Measurements from ENCODE around the gene PDZD2.

Gene PDZD2

DNA sequence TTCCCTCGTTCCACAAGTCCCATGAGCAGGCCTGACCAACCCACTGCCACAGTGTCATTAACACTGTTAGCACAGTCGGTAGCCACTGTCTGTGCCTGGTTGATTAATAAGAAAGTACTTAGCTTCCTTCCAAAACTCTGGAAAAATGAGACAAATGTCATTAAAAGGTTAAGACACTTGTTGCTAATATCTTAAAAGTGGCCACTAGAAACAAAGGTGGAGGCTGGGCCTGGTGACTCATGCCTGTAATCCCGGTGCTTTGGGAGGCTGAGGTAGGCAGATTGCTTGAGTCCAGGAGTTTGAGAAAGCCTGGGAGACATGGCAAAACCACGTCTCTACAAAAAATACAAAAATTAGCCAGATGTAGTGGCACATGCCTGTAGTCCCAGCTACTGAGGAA, 194.0 kb downstream of the PDZD2 start:
- no peak for DNase-seq

DNA sequence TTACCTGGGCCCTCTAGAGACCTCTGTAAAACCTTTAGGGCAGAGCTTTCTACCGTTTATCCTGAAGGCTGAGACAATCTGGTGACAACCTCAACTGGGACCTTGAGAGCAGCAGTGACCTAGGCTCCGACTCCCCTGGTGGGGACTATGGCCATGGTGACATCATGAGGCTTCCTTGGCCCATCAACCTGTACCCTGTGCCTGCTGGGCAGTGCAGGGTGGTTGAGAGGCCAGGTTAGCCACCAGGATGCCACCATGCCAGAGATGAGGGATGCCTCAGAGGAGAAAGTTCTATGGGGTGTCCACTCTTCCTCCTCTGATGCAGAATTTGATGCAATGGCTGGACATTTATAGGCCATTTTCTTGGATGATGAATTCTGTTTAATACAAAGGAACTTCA, 194.8 kb downstream of the PDZD2 start:
- DNase-seq: no peak

DNA sequence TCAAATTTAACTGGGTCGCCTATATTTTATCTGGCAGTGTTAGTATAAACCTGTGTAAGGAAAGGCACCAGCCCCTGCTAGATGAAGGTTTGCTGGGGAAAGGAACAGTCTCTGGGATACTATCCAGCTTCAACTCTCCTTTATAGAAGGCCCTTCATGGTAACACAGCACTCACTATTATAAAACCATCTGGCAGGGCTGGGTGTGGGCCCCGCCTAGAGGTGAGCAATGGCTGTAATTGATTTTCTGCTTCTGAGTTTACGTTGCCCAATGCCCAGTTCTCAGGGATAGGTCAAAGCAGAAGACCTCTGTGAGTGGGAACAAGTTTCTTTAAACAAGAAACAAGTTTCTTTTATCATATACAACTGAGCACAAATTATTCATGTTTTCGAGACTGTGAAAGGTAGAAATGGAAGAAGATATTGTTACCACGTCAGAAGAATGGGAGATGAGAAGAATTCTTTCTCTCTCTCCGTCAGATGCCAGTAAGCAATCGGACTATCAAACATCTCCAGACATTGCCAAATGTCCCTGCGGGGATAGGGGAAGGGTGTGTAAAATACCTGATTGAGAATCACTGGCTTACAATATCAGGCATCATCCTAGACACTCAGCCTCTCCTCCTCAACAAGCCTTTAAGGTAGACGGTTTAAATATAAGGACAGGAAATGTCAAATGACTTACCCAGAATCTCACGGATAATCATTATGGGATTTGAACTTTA, 205.9 kb downstream of the PDZD2 start:
- DNase-seq: no peak

DNA sequence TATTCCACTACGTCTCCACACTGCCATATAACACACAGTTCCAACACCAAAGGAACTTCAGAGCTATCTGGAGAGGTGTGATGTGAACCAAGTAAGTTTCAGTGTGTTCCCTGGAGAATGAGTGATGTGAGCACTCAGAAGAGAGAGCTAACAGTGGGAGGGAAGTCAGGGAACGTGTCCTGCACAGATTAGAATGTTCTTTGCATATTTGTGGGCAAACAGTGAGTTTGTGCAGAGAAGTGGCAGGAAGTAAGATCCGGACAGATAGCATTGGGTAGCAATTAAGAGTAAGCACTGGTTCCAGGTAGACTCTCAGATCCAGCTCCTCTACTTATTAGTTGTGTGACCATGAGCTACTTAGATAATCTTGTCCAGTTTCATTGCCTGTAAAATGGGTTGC, 206.4 kb downstream of the PDZD2 start:
- no peak for DNase-seq

DNA sequence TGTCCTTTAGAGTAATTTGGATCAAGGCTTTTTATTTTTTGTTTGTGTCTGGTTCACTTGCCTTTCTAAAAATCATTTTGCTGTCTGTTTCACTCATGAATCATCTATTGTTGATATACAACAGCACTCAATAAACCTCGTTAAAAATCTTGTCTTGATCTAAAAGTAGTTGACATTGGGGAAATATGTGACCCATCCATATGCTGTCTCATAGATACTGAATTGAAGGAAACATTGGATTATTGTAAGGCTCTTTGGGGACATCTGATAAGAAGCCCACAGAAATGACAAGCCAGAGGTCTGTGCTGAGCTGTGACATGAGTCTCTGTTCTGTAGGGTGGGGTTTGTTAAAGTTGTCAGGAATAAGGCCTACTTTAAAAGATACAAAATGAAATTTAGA, 208.0 kb downstream of the PDZD2 start:
- DNase-seq: no peak

DNA sequence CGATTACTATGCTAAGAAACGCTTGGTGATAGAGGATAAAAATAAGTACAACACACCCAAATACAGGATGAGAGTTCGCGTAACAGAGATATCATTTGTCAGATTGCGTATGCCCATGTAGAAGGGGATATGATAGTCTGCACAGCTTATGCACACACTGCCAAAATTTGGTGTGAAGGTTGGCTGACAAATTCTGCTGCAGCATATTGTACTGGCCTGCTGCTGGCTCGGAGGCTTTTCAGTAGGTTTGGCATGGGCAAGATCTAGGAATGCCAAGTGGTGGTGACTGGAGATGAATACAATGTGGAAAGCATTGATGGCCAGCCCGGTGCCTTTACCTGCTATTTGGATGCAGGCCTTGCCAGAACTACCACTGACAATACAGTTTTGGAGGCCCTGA, 208.4 kb downstream of the PDZD2 start:
- DNase-seq: no peak

DNA sequence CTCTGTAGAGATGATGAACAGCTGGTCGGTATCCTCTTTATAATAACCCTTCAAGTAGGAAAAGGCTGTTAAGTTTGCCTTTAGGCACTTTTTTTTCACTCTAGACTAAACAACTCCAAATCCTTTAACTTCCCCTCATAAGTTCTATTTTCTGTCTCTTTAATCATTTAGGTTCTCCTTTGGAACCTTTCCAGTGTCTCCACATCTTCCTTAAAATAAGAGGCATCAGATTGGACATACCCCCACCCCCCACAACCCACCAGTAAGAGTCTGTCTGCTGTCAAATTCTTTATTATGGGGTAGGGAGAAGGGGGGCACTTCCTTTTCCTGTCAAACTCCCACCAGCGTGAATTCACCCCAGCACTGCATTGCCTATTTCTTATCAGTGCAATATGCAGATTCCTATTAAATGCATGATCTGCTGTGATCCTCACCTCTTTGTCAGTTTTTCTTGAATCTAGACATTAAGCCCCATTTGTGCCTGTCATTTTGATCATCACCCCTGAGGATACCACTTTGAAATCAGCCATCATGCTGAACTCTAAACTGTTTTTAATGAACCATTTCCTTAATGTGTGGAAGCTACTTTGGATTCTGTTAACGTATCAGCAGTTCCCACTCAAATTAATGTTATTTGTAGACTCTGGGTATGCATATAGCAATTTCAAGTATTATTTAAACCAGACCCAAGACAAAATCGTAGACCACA, 212.2 kb downstream of the PDZD2 start:
- peak; percentile 31 for DNase-seq

DNA sequence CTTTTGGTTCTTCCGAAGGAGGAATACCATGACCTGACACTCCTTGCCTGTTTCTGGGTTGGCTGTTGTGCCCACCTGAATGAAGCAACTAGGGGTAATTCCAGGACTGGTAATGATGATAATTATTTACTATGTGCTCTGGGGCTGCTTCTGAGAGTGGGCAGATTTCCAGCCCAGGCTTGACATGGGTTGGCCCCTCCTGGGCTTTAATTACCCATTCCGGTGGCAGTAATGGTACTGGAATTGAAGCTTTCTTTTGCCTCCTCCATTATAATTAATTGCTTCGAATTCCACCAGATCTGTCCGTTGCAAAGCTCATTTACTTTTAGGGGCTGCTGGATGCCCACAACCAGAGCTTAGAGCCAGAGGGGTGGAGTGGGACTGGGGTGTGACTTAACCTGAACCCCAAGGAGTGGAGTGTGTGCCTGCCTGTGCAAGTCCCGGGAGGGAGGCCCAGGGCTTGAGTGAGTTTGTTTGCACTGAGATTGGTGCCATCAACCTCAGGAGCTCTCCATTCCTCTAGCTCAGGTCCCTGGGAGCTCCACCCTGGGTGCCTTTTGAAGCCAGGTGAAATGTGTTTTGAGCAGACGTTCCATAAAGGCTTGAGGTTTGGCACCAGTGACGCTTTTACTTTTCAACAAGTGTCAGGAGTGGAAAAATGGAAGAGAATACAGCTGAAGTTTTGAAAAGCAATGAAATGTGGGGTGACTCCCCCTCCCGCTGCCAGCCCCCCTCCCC, 214.6 kb downstream of the PDZD2 start:
- DNase-seq: peak; percentile 47

DNA sequence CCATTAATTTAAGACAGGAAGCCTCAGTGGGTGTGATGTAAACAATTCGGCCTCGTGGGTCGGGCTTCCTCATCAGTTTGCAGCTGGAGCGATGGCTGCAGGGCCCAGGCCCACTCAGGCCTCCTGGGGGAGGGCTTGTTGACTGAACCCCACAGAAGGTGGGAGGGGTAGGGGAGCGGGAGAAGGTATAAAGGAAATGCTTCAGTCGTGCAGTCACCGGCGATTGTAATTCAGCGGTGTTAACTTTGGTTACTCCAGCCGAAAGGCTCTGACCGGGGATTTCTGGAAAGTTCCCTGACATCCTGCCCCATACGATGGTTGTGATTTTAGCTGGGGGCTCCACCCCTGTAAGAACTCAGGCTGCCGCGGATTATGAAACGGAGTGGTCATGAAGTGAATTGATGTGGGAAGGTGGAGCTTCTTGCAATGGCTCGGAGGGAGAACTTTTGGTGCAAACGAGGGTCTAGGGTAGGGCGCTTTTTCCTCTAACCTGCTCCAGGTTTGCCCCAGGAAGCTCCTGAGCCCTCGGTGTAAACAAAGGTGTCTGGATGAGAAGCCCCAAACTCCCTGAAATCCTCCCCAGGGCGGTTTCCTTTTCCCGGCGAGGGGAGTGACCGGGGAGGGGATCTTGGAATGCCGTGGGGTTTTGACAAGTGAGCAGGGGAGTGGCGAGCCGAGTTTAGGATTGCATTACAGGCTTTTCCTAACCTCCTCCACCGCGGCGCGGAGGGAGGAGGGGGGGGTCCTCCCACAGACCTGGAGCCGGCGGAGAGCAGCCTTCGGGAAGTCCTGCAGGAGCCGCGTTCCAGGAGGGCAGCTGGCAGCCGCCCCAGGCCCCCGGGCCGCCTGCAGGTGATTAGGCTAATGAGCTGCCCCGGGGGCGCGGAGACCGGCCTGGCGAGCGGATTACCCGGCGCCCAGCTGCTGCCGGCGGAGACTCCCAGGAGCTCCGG, 215.5 kb downstream of the PDZD2 start:
- peak; percentile 87 for DNase-seq

DNA sequence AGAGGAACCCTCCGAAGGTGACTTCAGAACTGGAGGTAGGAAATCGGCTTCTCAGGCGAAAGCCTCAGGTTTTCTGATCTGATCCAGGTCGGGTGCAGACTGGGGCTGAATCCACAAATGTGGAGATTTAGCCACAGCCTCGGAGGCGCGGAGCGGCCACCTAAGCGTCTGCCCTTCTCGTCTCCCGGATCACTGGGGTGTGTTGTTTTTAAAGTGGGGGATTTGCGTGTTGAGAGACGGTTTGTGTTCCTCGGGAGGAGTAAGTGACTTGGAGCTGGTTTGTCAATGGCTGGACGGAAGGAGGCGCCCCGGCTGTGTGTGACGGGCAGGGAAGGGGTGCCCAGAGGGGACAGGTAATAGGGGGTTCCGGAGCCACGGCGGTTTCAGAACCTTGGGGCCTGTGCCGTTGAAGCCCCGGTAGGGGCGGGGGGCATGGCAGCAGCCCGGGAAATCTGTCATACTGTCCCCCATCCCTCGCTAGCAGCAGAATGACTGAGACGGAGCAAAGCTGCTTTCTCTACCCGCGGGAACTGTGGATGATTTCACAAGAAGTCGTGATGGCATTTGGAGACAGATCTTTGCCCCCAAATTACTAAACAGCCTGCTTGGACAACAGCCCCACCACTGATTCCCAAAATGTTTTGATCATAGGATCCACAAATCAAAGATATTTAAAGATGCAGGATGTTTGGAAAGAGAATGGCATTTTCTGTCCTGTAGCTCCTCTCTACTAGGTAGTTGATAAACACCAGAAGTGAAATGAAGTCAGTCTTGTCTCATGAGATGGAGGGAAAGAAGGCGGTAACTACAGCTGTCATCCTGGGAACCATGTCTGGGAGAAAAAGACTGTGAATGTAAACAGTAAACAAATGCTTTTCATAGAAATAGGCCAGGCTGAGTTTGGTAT, 216.5 kb downstream of the PDZD2 start:
- no peak for DNase-seq

DNA sequence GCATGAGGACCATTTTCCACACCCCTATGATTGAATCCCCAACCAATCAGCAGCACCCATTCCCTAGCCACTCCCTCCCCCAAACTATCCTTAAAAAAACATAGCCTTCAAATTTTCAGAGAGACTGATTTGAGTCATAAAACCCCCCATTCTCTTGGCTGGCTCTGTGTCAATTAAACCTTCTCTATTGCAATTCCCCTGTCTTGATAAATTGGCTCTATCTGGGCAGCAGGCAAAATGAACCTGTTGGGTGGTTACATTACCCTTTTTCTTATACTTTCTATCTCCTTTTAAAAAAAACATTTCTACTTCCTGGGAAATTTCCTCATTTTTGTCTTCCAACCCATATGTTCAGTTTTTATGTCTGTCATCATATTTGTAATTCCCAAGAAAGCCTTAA, 220.2 kb downstream of the PDZD2 start:
- no peak for DNase-seq

DNA sequence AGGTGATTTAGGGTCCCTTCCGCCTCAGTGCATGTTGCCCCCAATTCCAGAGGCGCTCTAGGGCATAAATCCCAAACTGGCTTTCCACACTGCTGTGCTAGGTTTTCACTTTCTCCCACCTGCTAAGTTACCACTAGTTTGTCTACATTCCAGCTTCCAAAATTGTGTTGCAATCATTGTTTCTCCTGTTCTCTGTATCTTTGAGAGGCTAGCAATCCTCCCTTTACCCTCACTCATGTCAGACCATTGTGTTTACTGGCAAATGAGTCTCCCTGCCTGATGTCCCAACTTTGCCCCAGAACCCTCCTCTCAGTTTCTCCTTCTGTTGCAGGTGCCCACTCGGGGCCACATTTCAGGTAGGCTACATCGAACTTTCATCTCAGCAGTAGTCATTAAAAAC, 221.3 kb downstream of the PDZD2 start:
- DNase-seq: no peak

DNA sequence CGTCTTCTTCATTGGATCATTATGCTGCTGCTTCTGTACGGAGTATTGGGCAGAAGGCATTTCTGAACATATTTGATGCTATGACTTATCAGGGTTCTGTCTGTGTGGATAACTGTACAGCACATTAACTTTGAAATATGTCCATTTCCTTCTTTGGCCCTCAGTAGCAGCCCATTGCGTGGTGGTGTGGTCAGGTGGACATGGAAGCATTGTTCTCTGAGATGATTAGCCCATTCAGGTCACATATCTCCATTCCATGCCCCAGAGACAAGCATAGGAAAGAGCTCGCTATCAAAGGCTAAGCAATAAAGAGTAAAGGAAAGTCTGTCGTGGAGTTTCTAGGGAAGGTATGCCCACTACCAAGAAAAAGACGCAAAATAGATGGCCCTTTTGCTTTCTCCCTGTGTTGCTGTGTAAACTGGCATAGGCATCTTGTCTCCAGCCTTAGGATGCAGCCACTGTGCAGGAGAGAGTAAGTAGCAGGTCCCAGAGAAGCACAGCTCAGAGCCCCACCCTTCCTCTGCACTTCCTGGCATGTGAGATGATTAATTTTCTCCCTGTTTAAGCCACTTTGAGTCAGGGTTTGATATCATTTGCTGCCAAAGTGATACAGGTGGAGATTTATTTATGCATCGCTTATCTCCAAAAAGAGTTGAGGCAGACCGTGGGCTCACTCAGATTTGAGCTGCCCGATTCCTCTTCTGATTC, 221.9 kb downstream of the PDZD2 start:
- DNase-seq: no peak

DNA sequence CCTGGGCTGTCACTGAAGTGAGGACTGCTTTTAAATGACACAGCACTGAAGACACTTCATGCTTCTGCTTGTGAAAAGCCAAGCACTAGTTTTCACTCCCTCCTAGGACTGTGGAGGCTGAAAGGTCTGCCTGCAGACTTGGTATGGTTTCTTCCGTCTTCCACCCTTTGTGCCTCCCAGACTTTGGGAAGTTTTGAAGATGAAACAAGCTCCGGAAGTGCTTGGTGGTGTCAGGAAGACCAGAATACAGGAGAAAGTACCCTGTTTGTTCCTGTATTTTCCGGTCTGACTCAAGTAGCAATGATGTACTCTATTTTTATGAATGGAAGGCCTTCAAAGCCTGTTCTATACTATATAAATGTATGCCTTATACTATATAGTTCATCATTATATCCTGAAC, 222.7 kb downstream of the PDZD2 start:
- no peak for DNase-seq

DNA sequence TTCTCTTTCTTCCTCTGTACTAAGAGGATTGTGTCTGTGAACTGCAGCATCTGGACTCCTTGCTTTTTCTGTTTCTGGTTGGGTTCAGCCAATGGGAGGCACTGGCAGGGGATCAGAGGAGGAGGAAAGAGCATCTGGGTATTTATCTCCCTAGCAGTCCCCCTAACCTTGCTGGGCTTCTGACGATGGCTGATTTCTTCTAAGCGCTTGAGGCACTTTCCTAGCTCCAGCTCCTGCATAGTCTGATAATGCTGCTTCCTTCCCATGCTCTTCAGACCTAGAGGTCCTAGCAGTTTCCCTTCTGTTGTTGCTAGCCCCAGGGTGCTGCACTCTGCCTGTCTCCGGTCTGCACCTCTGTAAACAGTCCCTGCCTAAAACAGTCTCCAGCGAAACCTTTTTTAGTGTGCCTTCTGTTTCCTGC, 225.1 kb downstream of the PDZD2 start:
- no peak for DNase-seq

DNA sequence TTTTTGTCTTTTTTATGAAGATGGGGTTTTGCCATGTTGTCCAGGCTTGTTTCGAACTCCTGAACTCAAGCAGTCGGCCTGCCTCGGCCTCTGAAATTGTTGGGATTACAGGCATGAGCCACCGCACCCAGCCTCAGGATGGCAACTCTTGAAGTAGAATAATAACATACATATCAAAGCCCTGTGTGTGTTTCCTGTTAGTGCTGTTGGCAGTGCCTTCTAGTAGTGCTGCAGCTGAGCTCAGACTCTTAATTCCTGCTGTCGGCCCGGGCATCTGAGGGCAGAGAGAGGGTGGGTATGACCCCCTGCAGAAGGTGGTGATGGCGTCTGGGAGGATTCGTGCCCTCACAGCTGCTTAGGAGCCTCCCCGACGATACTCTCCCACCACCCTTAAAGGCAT, 227.2 kb downstream of the PDZD2 start:
- no peak for DNase-seq

DNA sequence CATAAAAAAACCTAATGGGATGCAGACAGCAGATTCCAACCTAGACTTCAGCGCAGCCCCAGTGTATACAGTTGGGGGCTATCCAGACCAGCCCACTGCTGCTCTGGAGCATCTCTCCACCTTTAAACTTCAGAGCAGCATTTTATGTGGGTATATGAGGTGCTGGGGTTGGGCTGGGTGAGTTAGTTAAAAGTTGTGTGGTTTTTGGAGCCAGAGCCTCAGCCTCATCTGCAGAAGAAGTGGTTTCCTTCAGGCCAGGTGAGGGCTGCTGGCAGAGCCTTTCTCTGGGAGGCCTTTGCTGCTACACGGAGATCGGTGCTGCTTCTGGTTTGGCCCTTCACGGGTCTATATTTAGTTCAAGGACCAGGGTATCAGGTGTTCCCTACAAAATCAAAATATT, 228.3 kb downstream of the PDZD2 start:
- no peak for DNase-seq

DNA sequence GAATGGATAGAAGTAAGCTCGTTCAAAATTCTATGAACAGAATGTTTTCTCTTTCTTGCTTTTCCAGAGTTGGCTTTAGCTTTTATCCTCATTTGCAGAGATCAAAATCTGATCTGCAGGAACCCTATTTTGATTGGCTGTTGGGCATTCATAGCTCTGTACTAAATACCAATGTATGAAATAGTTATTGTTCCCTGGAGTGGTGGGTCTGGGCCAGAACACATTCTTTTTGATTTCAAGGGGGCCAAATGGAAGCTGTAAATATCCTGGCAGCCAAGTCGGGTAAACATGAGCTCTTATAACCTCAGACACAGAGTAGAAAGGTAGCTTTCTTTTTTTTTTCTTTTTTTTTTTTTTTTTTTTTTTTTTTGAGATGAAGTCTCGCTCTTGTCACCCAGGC, 241.5 kb downstream of the PDZD2 start:
- DNase-seq: no peak

DNA sequence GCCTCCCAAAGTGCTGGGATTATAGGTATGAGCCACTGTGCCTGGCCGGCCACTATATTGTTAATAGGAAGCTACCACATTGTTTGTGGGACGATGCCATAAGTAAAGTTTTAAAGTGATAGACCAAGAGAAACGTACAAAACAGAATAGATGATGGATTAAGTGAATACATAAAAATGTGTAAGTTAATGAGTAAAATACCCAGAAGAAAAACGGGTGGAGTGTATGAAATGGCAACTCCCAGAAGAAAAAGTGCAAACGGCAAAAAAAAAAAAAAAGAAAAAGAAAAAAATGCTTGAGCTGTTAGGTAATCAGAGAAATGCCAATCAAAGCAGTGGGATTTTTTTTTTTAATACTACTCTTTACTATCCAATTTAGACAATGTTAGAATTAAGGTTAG, 246.0 kb downstream of the PDZD2 start:
- no peak for DNase-seq

DNA sequence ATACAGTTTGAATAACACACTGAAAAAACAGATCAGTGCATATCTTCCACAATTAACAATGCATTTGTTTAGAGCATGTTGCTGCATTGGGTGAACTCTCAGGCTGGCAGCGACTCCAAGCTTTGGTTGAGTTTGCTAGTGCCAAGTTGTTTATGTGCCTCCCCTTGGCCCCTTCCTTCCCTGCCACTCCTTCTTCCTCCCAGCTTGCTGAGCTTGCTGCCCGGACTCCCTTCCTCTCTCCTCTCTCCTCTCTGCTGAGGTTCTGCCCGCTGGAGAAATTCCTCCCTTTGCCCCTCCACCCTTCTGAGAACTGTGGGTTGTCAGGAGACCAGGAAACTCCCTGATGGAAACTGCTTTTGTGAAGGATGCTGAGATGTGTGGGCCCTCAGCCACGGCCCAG, 247.3 kb downstream of the PDZD2 start:
- peak; percentile 21 for DNase-seq

DNA sequence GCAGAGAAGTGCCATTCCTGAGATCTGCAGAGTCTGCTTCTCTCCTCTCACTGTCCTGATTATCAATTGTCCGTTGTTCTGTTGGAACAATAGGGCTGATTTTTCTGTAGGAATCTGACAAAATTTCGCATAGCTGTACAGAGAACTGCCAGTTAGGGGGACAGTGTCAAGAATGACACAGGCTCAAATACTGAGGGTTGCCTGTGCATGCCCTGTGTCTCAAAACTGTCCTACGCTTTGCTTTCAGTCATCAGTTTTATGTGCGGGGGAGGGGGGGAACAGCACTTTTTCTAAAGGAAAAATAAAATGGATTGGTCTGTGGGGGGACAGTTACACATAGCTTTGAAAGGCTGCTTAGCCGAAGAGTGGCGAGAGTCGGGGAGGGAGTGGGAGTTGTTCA, 248.6 kb downstream of the PDZD2 start:
- peak; percentile 31 for DNase-seq
